Measurements from ENCODE around the gene KIAA1755.

The KIAA1755 gene

GRCh38 chr20:38202982-38203293 lies 57.6 kb downstream of the KIAA1755 start:
- Histone ChIP-seq H3K4me3 (ENCODE audit: low read depth in 1 of 2, low read length in 1 of 2) (no peak overlapping the region), H3K36me3 (no peaks in the 10 kb centered on the region), H3K27me3 (no peaks in the 10 kb centered on the region), H3K9me3 (no peaks in the 10 kb centered on the region), H3K27ac (no peak overlapping the region), H3K4me1 (ENCODE audit: control insufficient read depth in 1 of 2, insufficient read depth in 1 of 2, low read depth in 1 of 2, low read length in 1 of 2) (peaks cover 10 to 13% of the 10 kb centered on the region in 2 experiments)
- TF ChIP-seq CTCF (IDR thresholded peaks at IDR 0.05): no peak

GRCh38 chr20:38202153-38202981 lies 58.2 kb downstream of the KIAA1755 start:
- TF ChIP-seq CTCF (IDR thresholded peaks at IDR 0.05): no peak
- Histone ChIP-seq H3K4me3 (ENCODE audit: low read depth in 1 of 2, low read length in 1 of 2) (no peak overlapping the region), H3K9me3 (no peaks in the 10 kb centered on the region), H3K27ac (no peak overlapping the region), H3K4me1 (ENCODE audit: control insufficient read depth in 1 of 2, insufficient read depth in 1 of 2, low read depth in 1 of 2, low read length in 1 of 2) (peaks cover 15 to 19% of the 10 kb centered on the region in 2 experiments), H3K27me3 (no peaks in the 10 kb centered on the region), H3K36me3 (no peaks in the 10 kb centered on the region)

GRCh38 chr20:38201356-38201755 lies 59.2 kb downstream of the KIAA1755 start:
- Histone ChIP-seq H3K27ac (no peak overlapping the region), H3K27me3 (no peaks in the 10 kb centered on the region), H3K4me1 (ENCODE audit: control insufficient read depth in 1 of 2, insufficient read depth in 1 of 2, low read depth in 1 of 2, low read length in 1 of 2) (peaks cover 26 to 29% of the 10 kb centered on the region in 2 experiments), H3K9me3 (no peaks in the 10 kb centered on the region), H3K36me3 (no peaks in the 10 kb centered on the region), H3K4me3 (ENCODE audit: low read depth in 1 of 2, low read length in 1 of 2) (no peak overlapping the region)
- TF ChIP-seq CTCF (IDR thresholded peaks at IDR 0.05): no peak

- H3K27me3 ChIP-seq: no peaks in the 10 kb centered on the region
- H3K9me3 ChIP-seq: no peaks in the 10 kb centered on the region
- H3K4me3 ChIP-seq (ENCODE audit: low read depth in 1 of 2, low read length in 1 of 2): no peak overlapping the region
- H3K36me3 ChIP-seq: no peaks in the 10 kb centered on the region
- peaks cover 33 to 36% of the 10 kb centered on the region in 2 experiments for H3K4me1 ChIP-seq (ENCODE audit: control insufficient read depth in 1 of 2, insufficient read depth in 1 of 2, low read depth in 1 of 2, low read length in 1 of 2)
- no peak overlapping the region for H3K27ac ChIP-seq
- TF ChIP-seq CTCF (IDR thresholded peaks at IDR 0.05): no peak
Measured at GRCh38 chr20:38200646-38201045, 59.9 kb downstream of the KIAA1755 start.

DNA sequence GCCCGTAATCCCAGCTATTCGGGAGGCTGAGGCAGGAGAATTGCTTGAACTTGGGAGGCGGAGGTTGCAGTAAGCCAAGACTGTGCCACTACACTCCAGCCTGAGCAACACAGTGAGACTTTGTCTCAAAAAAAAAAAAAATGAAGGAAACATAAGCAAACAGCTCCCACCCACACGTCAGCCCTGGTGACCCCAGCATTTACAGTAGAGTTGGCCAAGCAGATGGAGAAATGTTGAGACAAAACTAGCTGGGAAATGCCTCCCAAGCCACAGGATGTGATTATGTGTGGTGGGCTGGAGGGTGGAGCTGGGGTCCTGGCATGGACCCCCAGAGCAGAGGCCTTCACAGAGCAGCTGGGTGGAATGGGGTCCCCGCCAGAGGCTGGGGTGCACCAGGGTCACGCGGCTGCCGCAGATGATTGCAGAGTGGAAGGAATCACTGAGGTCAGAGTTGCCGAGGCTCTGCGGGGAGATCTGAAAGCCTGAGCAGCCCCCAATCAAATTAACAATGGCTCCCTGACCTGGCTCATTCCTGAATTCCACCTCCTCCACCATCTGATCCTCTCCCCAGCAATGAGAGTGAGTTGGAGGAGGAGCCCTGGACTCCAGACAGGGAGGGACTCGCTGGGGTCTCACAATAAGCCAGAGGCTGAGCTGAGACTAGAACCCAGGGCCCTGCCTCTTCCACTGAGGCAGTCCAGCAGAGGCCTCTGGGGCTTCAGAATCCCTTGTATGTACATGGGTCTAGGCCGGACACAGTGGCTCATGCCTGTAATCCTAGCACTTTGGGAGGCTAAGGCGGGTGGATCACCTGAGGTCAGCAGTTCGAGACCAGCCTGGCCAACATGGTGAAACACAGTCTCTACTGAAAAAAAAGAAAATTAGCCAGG lies 60.8 kb downstream of the KIAA1755 start:
- Histone ChIP-seq H3K4me1 (ENCODE audit: control insufficient read depth in 1 of 2, insufficient read depth in 1 of 2, low read depth in 1 of 2, low read length in 1 of 2) (peaks cover 42 to 45% of the 10 kb centered on the region in 2 experiments), H3K4me3 (ENCODE audit: low read depth in 1 of 2, low read length in 1 of 2) (no peak overlapping the region), H3K36me3 (no peaks in the 10 kb centered on the region), H3K27me3 (no peaks in the 10 kb centered on the region), H3K27ac (no peak overlapping the region), H3K9me3 (no peaks in the 10 kb centered on the region)
- no peak for TF ChIP-seq CTCF (IDR thresholded peaks at IDR 0.05)
